ENCODE measurements around the gene TMEFF1.

Gene TMEFF1

GRCh38 chr9:100428871-100429654 is 43.9 kb upstream of the TMEFF1 start:
- Histone ChIP-seq H3K27me3 (replicated peaks) (no peaks in the 10 kb centered on the region), H3K27ac (peak overlapping the region; percentile 96), H3K36me3 (replicated peaks) (no peaks in the 10 kb centered on the region), H3K4me3 (ENCODE audit: low read depth, low read length) (peak overlapping the region; percentile 77)
- in situ Hi-C loops (cut with HindIII; ENCODE audit: low pct_ligation_motif_present, low sequenced_read_pairs): no loop called here
- DNase-seq: peak; percentile 98
- no peak for TF ChIP-seq CTCF (IDR thresholded peaks at IDR 0.05; ENCODE audit: low read depth, low read length, missing control alignments)

- Histone ChIP-seq H3K4me3 (ENCODE audit: low read depth, low read length) (no peak overlapping the region), H3K27me3 (replicated peaks) (no peaks in the 10 kb centered on the region), H3K27ac (peak overlapping the region; percentile 96), H3K36me3 (replicated peaks) (no peaks in the 10 kb centered on the region)
- TF ChIP-seq CTCF (IDR thresholded peaks at IDR 0.05; ENCODE audit: low read depth, low read length, missing control alignments): no peak
- DNase-seq: no peak
- in situ Hi-C loops (cut with HindIII; ENCODE audit: low pct_ligation_motif_present, low sequenced_read_pairs): no loop called here
Measured at GRCh38 chr9:100430286-100430940, 42.5 kb upstream of the TMEFF1 start.

DNA sequence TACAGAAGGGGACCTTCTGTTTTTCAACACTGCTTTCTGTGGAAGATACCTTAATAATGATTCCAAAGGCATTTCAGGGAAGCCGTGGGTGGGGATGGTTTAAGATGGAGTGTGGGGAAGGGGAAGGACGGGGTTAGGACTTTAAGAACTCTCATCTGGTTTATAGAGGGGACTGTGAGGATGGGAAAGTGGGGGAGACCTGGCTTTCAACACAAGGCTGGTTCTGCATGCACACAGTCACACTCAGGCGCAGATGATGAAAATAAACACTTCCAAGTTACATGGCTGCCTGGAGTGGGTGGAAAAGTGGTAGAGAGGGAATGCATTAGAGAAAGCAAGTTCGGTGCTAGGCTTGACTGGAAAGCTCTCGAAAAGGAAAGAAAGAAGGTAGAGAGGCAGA is 41.1 kb upstream of the TMEFF1 start:
- H3K27me3 ChIP-seq (replicated peaks): no peaks in the 10 kb centered on the region
- no peak overlapping the region for H3K27ac ChIP-seq
- DNase-seq: no peak
- in situ Hi-C loops (cut with HindIII; ENCODE audit: low pct_ligation_motif_present, low sequenced_read_pairs): no loop called here
- no peak overlapping the region for H3K4me3 ChIP-seq (ENCODE audit: low read depth, low read length)
- no peak for TF ChIP-seq CTCF (IDR thresholded peaks at IDR 0.05; ENCODE audit: low read depth, low read length, missing control alignments)
- H3K36me3 ChIP-seq (replicated peaks): no peaks in the 10 kb centered on the region

DNA sequence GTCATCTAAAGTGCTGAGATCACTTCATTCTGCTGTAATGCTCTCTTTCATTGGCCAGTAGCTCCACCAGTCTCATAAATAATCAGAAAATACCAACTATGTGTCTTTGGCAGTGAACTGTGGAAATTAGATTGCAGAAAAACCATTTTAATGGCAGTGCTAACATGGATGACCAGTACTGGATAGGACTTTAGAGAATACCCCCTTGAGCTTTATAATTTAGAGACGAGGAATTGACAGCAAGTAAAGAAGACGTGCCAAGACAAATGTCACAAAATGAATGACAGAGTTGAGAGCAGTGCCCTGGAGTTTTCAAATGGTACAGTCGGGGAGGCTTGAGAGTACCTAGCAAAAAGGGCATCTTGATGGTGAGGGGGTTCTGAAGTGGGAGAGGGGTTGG is 40.2 kb upstream of the TMEFF1 start:
- in situ Hi-C loops (cut with HindIII; ENCODE audit: low pct_ligation_motif_present, low sequenced_read_pairs): no loop called here
- no peaks in the 10 kb centered on the region for H3K27me3 ChIP-seq (replicated peaks)
- no peak for TF ChIP-seq CTCF (IDR thresholded peaks at IDR 0.05; ENCODE audit: low read depth, low read length, missing control alignments)
- H3K27ac ChIP-seq: no peak overlapping the region
- no peaks in the 10 kb centered on the region for H3K36me3 ChIP-seq (replicated peaks)
- H3K4me3 ChIP-seq (ENCODE audit: low read depth, low read length): no peak overlapping the region
- no peak for DNase-seq

DNA sequence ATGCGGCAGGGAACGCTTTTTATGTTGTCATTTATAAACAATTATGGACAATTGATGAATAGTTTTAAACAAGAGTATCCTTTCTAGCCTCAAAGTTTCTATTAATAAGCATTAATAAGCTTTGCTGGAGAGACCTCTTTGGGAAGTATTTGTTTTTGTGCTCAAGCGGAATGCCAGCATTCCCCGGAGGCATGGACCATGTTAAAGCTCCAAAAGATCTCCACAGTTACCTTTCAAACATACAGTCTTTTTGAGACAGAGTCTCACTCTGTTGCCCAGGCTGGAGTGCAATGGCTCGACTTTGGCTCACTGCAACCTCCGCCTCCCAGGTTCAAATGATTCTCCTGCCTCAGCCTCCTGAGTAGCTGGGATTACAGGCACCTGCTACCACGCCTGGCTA is 36.4 kb upstream of the TMEFF1 start:
- in situ Hi-C loops (cut with HindIII; ENCODE audit: low pct_ligation_motif_present, low sequenced_read_pairs): no loop called here
- no peak for DNase-seq
- no peaks in the 10 kb centered on the region for H3K27me3 ChIP-seq (replicated peaks)
- TF ChIP-seq CTCF (IDR thresholded peaks at IDR 0.05; ENCODE audit: low read depth, low read length, missing control alignments): no peak
- H3K27ac ChIP-seq: no peak overlapping the region
- no peaks in the 10 kb centered on the region for H3K36me3 ChIP-seq (replicated peaks)
- no peak overlapping the region for H3K4me3 ChIP-seq (ENCODE audit: low read depth, low read length)

All from brain microvascular endothelial cell (primary cell).